Activated CD8-positive, alpha-beta T cell treated with anti-CD3 and anti-CD28 coated beads for 36 hours (primary cell): ENCODE data around the gene HOTAIR. TPM values are rescaled to one million over a fixed set of nuclear protein-coding genes. Genes with fewer than 3 reads are reported as not detected.

Experiments used
- ATAC-seq: fragments of 200-7000 bp; cut with Tn5 transposase; one replicate; pipeline ENCODE4 v1.10.0; 2021; ENCODE audit warnings: mild to moderate bottlenecking, moderate library complexity
- CTCF ChIA-PET: fragments of 350-600 bp; sonication (Branson Sonifier 250); formaldehyde crosslinking; loops from one replicate; lab custom pipeline; 2021; ENCODE audit warnings: antibody characterized with exemption; lab: Charles Lee
- POLR2A ChIA-PET: fragments of 350-600 bp; sonication (Branson Sonifier 250); formaldehyde crosslinking; loops from one replicate; lab custom pipeline; 2021; ENCODE audit warnings: antibody characterized with exemption; lab: Charles Lee
- DNase-seq: peaks from one replicate; pipeline ENCODE4 v3.0.0-alpha.2; 2020
- H3K27ac Mint-ChIP-seq: one replicate; pipeline ENCODE4 v1.8.0; 2021; ENCODE audit warnings: mild to moderate bottlenecking, mixed read lengths
- H3K27me3 Mint-ChIP-seq: one replicate; pipeline ENCODE4 v1.8.0; 2021; ENCODE audit warnings: mixed read lengths
- H3K36me3 Mint-ChIP-seq: one replicate; pipeline ENCODE4 v1.8.0; 2021; ENCODE audit warnings: low read depth, mixed read lengths
- H3K4me1 Mint-ChIP-seq: one replicate; pipeline ENCODE4 v1.8.0; 2021; ENCODE audit warnings: low read depth, mixed read lengths
- H3K4me3 Mint-ChIP-seq: one replicate; pipeline ENCODE4 v1.8.0; 2021; ENCODE audit warnings: mild to moderate bottlenecking, moderate library complexity, mixed read lengths
- H3K9me3 Mint-ChIP-seq: one replicate; pipeline ENCODE4 v1.8.0; 2021; ENCODE audit warnings: mixed read lengths
- CTCF ChIP-seq: fragments of 200-600 bp; IDR thresholded peaks from one replicate; pipeline ENCODE4 v1.8.0; 2022; ENCODE audit warnings: antibody characterized with exemption, mild to moderate bottlenecking
- intact Hi-C: fragments of 100-400 bp; cut with micrococcal nuclease; formaldehyde crosslinking; loops from one replicate; pipeline ENCODE4 v1.10.0; 2022
- total RNA-seq, 2 experiments: library from RNA; stranded (reverse); gene quantifications; one replicate each; pipeline ENCODE4 v1.2.3, GENCODE V29; 2021

HOTAIR gene
- total RNA-seq, 2 experiments from 2014 or later = not detected

- H3K9me3 Mint-ChIP-seq = no peaks in the 10 kb centered on the region
- intact Hi-C loops = loop anchor here (2.0 to 5.0 kb wide), 2 partner anchors 185 to 199 kb away; no protein-coding TSS in a partner anchor
- TF ChIP-seq CTCF = no peak
- ChIA-PET CTCF (interaction anchor here (1.0 to 6.5 kb wide), 10 partner anchors 8 to 209 kb away, joined by 4 to 94 read pairs (median 13); partner anchors contain the start of genes HOXC10, HOXC5 and SMUG1), POLR2A (interaction anchor here (1.1 to 2.2 kb wide), 3 partner anchors 9 to 54 kb away, joined by 3 to 6 read pairs (median 6); partner anchors contain the start of gene HOXC12)
- H3K27me3 Mint-ChIP-seq = peaks cover 83% of the 10 kb centered on the region
- no peak overlapping the region for H3K4me3 Mint-ChIP-seq
- H3K4me1 Mint-ChIP-seq = peaks cover 26% of the 10 kb centered on the region
- DNase-seq = no peak
- ATAC-seq = no peak
- H3K36me3 Mint-ChIP-seq = no peaks in the 10 kb centered on the region
- no peak overlapping the region for H3K27ac Mint-ChIP-seq
Measured at GRCh38 chr12:54007538-54008259, 32.9 kb upstream of the HOTAIR start.

GRCh38 chr12:54006559-54007220 lies 31.9 kb upstream of the HOTAIR start:
- H3K4me1 Mint-ChIP-seq = peaks cover 26% of the 10 kb centered on the region
- CTCF ChIA-PET = interaction anchor here (0.6 to 6.5 kb wide), 23 partner anchors 9 to 208 kb away, joined by 3 to 94 read pairs (median 7); partner anchors contain the start of genes HOXC10, HOXC4, HOXC5 and SMUG1
- intact Hi-C loops = loop anchor here (2.0 to 5.0 kb wide), 2 partner anchors 186 to 200 kb away; no protein-coding TSS in a partner anchor

GRCh38 chr12:54005853-54006558 lies 31.3 kb upstream of the HOTAIR start:
- peaks cover 20% of the 10 kb centered on the region for H3K4me1 Mint-ChIP-seq
- no peak overlapping the region for H3K27ac Mint-ChIP-seq
- POLR2A ChIA-PET = interaction anchor here (1.0 to 1.1 kb wide), 2 partner anchors 19 to 24 kb away, joined by 3 read pairs; no protein-coding TSS in a partner anchor

More at GRCh38 chr12:54006559-54007220, 31.9 kb upstream of the HOTAIR start:
- POLR2A ChIA-PET = interaction anchor here (1.0 to 1.1 kb wide), 2 partner anchors 20 to 23 kb away, joined by 3 read pairs; no protein-coding TSS in a partner anchor
- Mint-ChIP-seq H3K9me3 (no peaks in the 10 kb centered on the region), H3K4me3 (peak overlapping the region; percentile 41), H3K36me3 (no peaks in the 10 kb centered on the region), H3K27me3 (peaks cover 84% of the 10 kb centered on the region), H3K27ac (no peak overlapping the region)
- ATAC-seq = no peak
- no peak for DNase-seq
- TF ChIP-seq CTCF = no peak

GRCh38 chr12:54005531-54005852 lies 30.7 kb upstream of the HOTAIR start:
- no peak overlapping the region for H3K4me3 Mint-ChIP-seq
- no peak for TF ChIP-seq CTCF
- no peaks in the 10 kb centered on the region for H3K36me3 Mint-ChIP-seq
- H3K4me1 Mint-ChIP-seq = peaks cover 17% of the 10 kb centered on the region
- ATAC-seq = no peak
- ChIA-PET POLR2A (interaction anchor here (1.0 kb wide), 1 partner anchor 24 kb away, joined by 3 read pairs; no protein-coding TSS in a partner anchor), CTCF (interaction anchor here (0.6 to 6.5 kb wide), 31 partner anchors 8 to 209 kb away, joined by 3 to 94 read pairs (median 6); partner anchors contain the start of genes HOXC10, HOXC5, HOXC6 and SMUG1)
- intact Hi-C loops = loop anchor here (5.0 kb wide), 1 partner anchor 187 kb away; no protein-coding TSS in a partner anchor
- no peaks in the 10 kb centered on the region for H3K9me3 Mint-ChIP-seq
- no peak for DNase-seq
- H3K27ac Mint-ChIP-seq = no peak overlapping the region
- H3K27me3 Mint-ChIP-seq = peaks cover 86% of the 10 kb centered on the region

More at GRCh38 chr12:54005853-54006558, 31.3 kb upstream of the HOTAIR start:
- peak; percentile 94 for TF ChIP-seq CTCF
- peaks cover 84% of the 10 kb centered on the region for H3K27me3 Mint-ChIP-seq
- H3K36me3 Mint-ChIP-seq = no peaks in the 10 kb centered on the region
- no peaks in the 10 kb centered on the region for H3K9me3 Mint-ChIP-seq
- DNase-seq = peak; percentile 90
- H3K4me3 Mint-ChIP-seq = peak overlapping the region; percentile 41
- CTCF ChIA-PET = interaction anchor here (0.6 to 6.5 kb wide), 34 partner anchors 9 to 209 kb away, joined by 3 to 94 read pairs (median 5); partner anchors contain the start of genes HOXC10, HOXC4, HOXC5 and HOXC6
- ATAC-seq = peak; percentile 83
- intact Hi-C loops = loop anchor here (2.0 to 5.0 kb wide), 2 partner anchors 186 to 201 kb away; no protein-coding TSS in a partner anchor
